ENCODE data around the gene COL23A1.
"Not testable (repeated sequence)": the region's sequence is repeated elsewhere in the genome, so short reads cannot be mapped to it uniquely, and the experiment has no call there.

COL23A1 gene

DNA sequence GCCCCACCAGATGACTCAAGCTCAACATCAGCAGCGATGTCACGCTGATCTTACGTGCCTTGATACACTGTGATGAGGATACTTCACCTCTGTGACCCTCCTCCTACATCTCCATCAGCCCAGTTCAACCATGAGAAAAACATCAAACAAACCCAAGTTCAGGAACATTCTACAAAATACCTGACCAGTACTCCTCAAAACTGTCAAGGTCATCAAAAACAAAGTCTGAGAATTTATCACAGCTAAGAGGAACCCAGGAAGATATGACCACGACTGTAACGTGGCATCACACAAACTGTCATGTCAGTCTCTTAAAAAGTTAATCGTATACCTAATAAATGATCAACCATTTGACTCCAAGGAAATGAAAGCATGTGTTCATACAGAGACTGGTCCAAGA lies 90.8 kb downstream of the COL23A1 start:
- no peak for DNase-seq

GRCh38 chr5:178496642-178497041 lies 93.6 kb downstream of the COL23A1 start:
- no peak for DNase-seq

DNA sequence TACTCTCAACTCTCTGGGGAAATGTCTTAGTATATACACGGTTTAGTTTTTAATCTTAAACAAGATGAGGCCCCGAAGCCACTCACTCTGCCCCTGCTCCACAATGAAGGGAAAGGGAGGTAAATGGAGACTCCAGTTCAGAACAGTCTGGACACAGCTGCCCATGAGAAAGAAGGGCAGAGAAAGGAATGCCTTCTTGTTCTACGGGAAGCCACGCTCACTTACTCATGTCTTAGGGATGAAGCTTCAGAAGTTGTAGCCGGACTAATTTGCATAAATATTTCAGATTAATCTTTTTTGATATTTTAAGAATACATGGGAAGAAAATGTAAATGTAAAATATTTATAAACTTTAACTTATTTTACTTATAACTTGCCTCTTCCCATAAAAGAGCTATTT lies 94.0 kb downstream of the COL23A1 start:
- no peak for DNase-seq

DNA sequence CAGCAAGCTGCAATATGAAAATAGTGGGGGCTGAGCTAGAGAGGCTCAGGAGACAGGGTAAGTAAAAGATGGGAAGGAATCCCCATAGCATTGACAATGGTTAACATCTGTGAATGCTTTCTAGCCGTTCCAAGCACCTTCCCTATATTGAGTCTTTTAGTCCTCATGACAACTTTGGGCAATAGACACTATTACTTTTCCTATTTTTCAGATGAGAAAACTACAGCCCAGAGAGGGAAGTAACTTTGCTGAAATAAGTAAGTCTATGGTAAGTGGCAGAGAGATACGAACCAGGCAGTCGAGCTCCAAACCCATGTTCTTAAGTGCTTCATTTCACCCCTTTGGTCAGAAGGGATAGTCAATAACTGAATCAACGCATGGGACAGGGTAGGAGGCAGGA lies 94.5 kb downstream of the COL23A1 start:
- no peak for DNase-seq

DNA sequence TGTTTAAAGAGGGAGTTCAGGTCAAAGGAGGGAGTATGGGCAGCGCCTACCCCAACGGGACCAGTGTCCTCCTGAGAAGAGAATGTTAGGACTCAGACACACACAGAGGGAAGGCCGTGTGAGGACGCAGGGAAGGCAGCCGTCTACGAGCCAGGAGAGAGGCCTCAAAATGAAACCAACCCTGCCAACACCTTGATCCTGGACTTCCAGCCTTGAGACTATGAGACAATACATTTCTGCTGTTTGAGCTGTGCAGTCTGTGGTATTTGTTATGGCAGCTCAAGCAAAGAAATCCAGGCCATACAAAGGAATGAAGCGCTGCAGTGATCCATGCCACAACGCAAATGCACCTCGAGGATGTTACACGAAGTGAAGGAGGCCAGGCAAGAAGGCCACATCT lies 97.9 kb downstream of the COL23A1 start:
- DNase-seq, result no peak

GRCh38 chr5:178490935-178491652 lies 99.1 kb downstream of the COL23A1 start:
- DNase-seq, result no peak

- DNase-seq, result no peak
Observed at GRCh38 chr5:178489271-178489976, 100.8 kb downstream of the COL23A1 start.

DNA sequence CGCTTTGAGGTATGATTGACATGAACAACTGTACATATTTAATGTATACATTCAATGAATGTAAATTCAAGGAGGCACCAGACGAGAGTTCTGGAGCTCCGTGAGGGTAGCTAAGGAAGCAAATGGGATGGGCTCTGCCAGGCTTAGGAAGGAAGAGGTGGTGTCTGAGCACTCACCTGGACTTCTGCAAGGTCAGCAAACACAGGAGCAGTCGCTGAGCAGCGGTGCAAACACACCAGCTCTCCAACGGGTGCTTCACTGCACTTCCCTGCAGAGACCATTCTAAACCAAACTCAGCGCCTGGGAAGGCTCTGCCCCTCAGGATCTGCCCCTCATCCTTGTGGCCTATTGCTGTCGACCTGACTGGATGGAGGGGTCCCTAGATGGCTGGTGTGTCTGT lies 101.5 kb downstream of the COL23A1 start:
- no peak for DNase-seq

GRCh38 chr5:178487911-178488600 lies 102.1 kb downstream of the COL23A1 start:
- DNase-seq, result no peak

- DNase-seq, result not testable (repeated sequence)
Observed at GRCh38 chr5:178486878-178487512, 103.2 kb downstream of the COL23A1 start.

DNA sequence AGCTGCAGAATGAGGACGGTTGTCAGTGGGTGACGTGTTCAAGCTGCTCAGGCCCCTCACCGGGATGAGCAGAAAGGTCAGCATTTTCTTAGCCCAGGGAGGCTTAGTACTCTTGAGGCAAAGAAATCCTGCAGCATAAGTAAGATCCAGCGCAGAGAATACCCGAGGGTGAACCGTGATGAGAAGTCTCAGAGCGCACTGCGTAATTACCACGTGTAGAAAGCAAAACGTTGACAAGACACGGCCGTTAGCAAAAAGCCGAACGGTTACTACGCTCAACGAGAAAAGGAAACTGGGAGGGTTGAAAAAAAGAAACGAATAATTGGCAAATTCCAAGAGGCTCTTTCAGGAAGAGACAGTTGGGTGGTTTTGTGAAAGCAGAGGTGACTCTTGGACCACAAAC lies 104.0 kb downstream of the COL23A1 start:
- DNase-seq, result no peak

DNA sequence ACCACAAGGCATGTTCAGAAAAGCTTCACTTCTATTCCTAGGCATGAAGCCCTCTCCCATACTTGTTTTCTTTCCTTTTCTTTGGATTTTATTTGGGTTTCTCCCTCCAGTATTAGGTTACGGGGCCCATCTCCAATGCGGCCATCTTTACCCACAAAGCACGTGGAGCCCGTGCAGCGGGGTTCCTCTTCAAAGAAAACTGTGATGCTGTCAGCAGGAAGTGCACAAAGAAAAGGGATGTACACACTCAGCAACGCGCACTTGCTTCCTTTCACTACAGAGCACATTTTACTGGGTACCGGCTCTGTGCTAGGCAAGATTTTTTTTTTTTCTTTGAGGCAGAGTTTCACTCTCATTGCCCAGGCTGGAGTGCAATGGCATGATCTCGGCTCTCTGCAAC lies 106.6 kb downstream of the COL23A1 start:
- no peak for DNase-seq

DNA sequence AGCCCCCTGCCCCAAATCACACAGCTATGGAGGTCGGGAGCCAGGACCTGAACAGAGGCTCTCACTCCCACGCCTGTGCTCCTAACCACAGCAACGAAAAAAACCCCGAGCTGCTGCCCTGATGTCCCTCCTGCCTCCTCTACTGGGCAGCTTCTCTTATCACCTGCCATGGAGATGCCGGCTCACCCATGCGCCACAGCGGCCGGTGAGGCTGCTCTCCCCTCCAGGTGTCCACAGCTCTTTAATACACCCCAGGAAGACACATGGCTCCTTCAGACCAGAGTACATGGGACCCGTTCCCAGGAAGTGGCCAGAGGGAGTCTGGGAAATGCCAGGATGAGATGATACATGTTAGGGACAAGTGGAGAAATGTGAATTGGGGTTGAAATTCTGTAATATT lies 110.9 kb downstream of the COL23A1 start:
- DNase-seq, result no peak

DNA sequence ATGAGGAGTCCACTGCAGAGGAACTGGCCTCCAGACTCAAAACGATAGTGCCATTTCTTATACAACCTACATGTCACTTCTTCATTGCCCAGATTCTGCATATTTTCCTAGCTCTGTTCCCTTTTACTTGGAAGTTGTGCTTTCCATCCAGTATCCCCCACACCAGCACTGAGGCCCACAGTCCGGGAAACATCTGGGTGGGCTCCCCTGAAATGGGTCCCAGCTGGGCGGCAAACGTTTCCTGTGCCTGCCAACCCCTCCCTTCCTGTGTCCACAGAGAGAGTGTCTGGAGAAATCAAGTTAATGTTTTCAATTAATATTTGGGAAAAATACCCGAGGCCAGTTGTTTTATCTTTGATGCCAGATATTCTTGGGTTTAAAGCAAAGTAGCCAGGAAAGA lies 111.8 kb downstream of the COL23A1 start:
- no peak for DNase-seq

GRCh38 chr5:178477802-178478201 lies 112.4 kb downstream of the COL23A1 start:
- no peak for DNase-seq

DNA sequence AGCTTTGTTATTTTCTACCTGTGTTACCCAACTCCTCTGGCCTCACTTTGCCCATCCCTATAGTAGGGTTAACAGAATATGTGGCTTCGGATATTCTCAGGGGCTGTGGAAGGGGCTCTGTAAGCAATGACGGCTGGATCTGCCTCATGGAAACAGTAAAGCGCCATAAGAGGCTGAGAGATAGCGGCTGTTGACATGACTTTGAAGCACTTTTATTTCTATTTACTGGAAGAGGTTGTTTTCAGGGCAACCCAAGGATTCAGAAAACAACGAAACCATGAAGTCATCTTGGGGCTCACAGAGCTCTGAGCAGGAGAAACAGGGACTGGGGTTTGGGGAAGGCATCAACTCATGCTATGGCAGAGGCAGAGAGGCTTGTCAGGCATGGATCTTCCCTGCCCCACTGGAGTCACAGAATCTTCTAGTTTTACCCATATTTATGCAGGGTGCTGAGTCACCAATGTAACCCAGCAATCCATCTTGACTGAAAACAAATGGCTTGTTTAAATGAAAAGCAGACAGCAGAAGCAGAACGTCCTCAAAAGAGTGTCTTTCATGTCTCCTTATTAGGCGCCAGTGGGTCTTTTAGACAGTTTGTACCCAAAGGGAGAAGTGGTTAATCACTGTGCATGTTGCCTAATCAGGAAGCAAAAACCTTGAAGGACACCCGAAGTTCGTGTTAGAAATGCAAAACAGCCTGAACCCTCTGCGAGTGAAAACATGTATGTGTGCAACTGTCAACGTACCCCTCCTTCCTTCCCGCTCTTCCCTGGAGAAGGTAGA lies 113.0 kb downstream of the COL23A1 start:
- DNase-seq, result no peak

DNA sequence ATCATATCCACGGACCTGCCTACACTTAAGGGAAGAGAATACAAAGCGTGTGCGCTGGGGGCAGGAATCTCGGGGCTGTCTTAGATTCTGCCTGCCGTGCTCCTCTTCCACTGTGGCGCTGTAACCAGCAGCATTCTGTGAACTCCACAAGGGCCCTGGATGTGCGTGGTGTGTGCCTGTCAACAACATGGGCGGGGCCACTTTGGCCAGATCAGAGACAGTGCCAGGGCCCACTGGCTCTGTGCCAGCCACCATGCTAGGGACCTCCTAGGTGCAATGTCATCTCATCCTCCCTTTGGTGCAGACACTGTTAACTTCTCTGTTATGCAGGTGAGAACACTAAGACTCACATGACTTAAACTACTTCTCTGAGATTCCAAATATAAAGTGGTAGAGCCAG lies 113.7 kb downstream of the COL23A1 start:
- no peak for DNase-seq

GRCh38 chr5:178475422-178475821 lies 114.8 kb downstream of the COL23A1 start:
- DNase-seq, result no peak

- no peak for DNase-seq
Observed at GRCh38 chr5:178474562-178475184, 115.5 kb downstream of the COL23A1 start.

DNA sequence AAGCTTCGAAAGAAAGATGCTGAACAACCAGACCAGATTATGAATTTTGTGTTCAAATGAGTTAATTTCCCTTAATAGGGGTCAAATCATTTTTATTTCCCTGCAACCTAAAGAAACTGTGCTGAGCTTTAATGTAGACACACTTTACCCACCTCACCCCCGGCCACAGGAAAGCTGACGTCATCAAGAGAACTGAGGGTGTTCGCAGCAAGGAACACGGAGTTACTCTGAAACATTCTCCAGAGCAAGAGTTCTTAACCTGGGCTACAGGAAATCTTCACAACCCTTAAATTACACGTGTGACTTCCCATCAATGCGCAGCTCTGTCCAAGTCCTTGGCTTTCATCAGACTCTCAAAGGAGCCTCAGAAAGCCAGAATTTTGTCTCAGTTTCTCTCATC lies 116.3 kb downstream of the COL23A1 start:
- DNase-seq, result no peak

- no peak for DNase-seq
Observed at GRCh38 chr5:178472138-178472537, 118.1 kb downstream of the COL23A1 start.

DNA sequence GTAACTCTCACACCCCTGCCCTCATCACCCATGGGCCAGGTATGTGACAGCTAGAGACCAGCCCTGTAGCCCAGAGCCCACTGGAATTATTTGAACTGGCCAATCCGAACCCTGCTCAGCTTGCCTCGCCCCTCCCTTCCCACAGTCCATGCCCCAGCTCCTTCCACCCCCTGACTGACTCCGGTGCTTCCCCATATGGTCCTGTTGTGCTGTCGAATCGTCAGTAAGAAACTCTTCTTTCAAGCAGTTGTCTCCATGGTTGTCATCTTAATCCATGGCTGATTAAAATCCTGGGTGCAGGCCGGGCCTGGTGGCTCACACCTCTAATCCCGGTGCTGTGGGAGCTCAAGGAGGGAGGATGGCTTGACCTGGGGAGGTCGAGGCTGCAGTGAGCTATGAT lies 118.5 kb downstream of the COL23A1 start:
- DNase-seq, result no peak

GRCh38 chr5:178470760-178471025 lies 119.5 kb downstream of the COL23A1 start:
- DNase-seq, result no peak

Data from NCI-H526 (cell line).